ENCODE results near the gene RBM42.

GRCh38 chr19:35657904-35658700 lies 29.3 kb downstream of the RBM42 start:
- TF ChIP-seq CTCF (conservative IDR thresholded peaks at IDR 0.05 in 1 of 2, IDR thresholded peaks at IDR 0.05 in 1 of 2; ENCODE audit: low read depth in 1 of 2, low read length in 2 of 2) (peak; percentile 10 to 13), EZH2 (IDR thresholded peaks at IDR 0.05; ENCODE audit: low read length, missing control alignments) (no peak)
